NCI-H128 (cell line): Measurements from ENCODE around the gene COPG2.

ENCODE experiments used
- DNase-seq: peaks from one replicate; lab custom pipeline; 2025; ENCODE audit not compliant: unreplicated experiment; lab: John Stamatoyannopoulos, UW

Gene COPG2

GRCh38 chr7:130476297-130477150 is 192.0 kb downstream of the COPG2 start:
- DNase-seq = no peak

- no peak for DNase-seq
Measured at GRCh38 chr7:130475776-130476175, 192.8 kb downstream of the COPG2 start.

GRCh38 chr7:130473876-130474275 is 194.7 kb downstream of the COPG2 start:
- no peak for DNase-seq

- DNase-seq = no peak
Measured at GRCh38 chr7:130473289-130473688, 195.3 kb downstream of the COPG2 start.

GRCh38 chr7:130471974-130472373 is 196.6 kb downstream of the COPG2 start:
- DNase-seq = no peak

- no peak for DNase-seq
Measured at GRCh38 chr7:130468612-130469011, 199.9 kb downstream of the COPG2 start.

GRCh38 chr7:130463553-130464434 is 204.8 kb downstream of the COPG2 start:
- DNase-seq = no peak

- DNase-seq = no peak
Measured at GRCh38 chr7:130461272-130461671, 207.3 kb downstream of the COPG2 start.

GRCh38 chr7:130458257-130458656 is 210.3 kb downstream of the COPG2 start:
- no peak for DNase-seq
